NCI-H2196 (cell line): ENCODE measurements around the gene ADIG.
A peak's percentile ranks its signal among the peaks of the same experiment; 100 is the strongest.

Experiments
- DNase-seq: peaks from one replicate; lab custom pipeline; 2025; ENCODE audit not compliant: unreplicated experiment; lab: John Stamatoyannopoulos, UW

Gene ADIG

GRCh38 chr20:38629979-38630378 lies 49.0 kb downstream of the ADIG start:
- DNase-seq: no peak

- no peak for DNase-seq
Observed at GRCh38 chr20:38630727-38631126, 49.7 kb downstream of the ADIG start.

GRCh38 chr20:38631155-38632022 lies 50.4 kb downstream of the ADIG start:
- DNase-seq: no peak

GRCh38 chr20:38633577-38634093 lies 52.6 kb downstream of the ADIG start:
- DNase-seq: peak; percentile 58

- no peak for DNase-seq
Observed at GRCh38 chr20:38635721-38636288, 54.8 kb downstream of the ADIG start.
